Esophagus (tissue), 2 donors: Measurements from ENCODE around the gene MBD4. TPM values are rescaled to one million over a fixed set of nuclear protein-coding genes. Genes with fewer than 3 reads are reported as not detected.
A peak's percentile ranks its signal among the peaks of the same experiment; 100 is the strongest.
"Not testable (repeated sequence)": the region's sequence is repeated elsewhere in the genome, so short reads cannot be mapped to it uniquely, and the experiment has no call there.

ENCODE experiments used
- H3K27ac ChIP-seq, 2 donors: one replicate each; pipeline ENCODE4 v1.5.1; 2013; ENCODE audit warnings: low read depth in 2 of 2, mild to moderate bottlenecking in 2 of 2, inconsistent platforms in 1 of 2, low read length in 1 of 2, moderate library complexity in 1 of 2
- H3K27me3 ChIP-seq, 2 donors: one replicate each; pipeline ENCODE4 v1.6.1; 2013; ENCODE audit warnings: low read length in 2 of 2, control low read depth in 1 of 2, mild to moderate bottlenecking in 1 of 2; ENCODE audit not compliant: insufficient read depth in 2 of 2, control insufficient read depth in 1 of 2
- H3K36me3 ChIP-seq, 2 donors: one replicate each; pipeline ENCODE4 v1.6.1; 2013; ENCODE audit warnings: low read length in 1 of 2; ENCODE audit not compliant: control insufficient read depth in 2 of 2, insufficient read depth in 2 of 2
- H3K4me1 ChIP-seq, 2 donors: one replicate each; pipeline ENCODE4 v1.6.1; 2013; ENCODE audit warnings: low read length in 1 of 2; ENCODE audit not compliant: control insufficient read depth in 2 of 2, insufficient read depth in 2 of 2
- H3K4me3 ChIP-seq, 2 donors: one replicate each; pipeline ENCODE4 v1.5.1; 2013; ENCODE audit warnings: low read length in 2 of 2, mild to moderate bottlenecking in 2 of 2, low read depth in 1 of 2, moderate library complexity in 1 of 2
- H3K9me3 ChIP-seq, 2 donors: one replicate each; pipeline ENCODE4 v1.6.1; 2013; ENCODE audit warnings: mild to moderate bottlenecking in 2 of 2, low read depth in 1 of 2, low read length in 1 of 2, moderate library complexity in 1 of 2; ENCODE audit not compliant: control insufficient read depth in 2 of 2, insufficient read depth in 1 of 2
- WGBS, 2 donors: extraction: QIAGEN DNeasy Blood & Tissue Kit; methylation state at CpG; one replicate each; pipeline ENCODE4 v1.1.7; 2013; 5-methylcytosine and 5-hydroxymethylcytosine counted together
- polyA plus RNA-seq, 2 donors: library from polyadenylated mRNA; stranded (reverse); fragments of 200-250 nt; gene quantifications; one replicate each; pipeline ENCODE4 v1.2.3, GENCODE V29; 2013
- donor health status: healthy with polysubstance abuse.
- donor health status: Bipolar disorder and iron deficiency.

Gene MBD4
- 10 to 100 TPM in 1 of 2 donors, 1 to 10 TPM in 1; 6.2 to 13.4 TPM for polyA plus RNA-seq

- Histone ChIP-seq H3K4me3 (peak within 1 kb of the TSS; percentile 91 to 97), H3K27ac (peak within 1 kb of the TSS; percentile 94 to 97), H3K4me1 (peaks cover 0 to 5% of the 10 kb centered on the region in 2 donors), H3K36me3 (peaks cover 0 to 3% of the 10 kb centered on the region in 2 donors), H3K9me3 (no peaks in the 10 kb centered on the region), H3K27me3 (no peaks in the 10 kb centered on the region)
- 0% methylated on average over 75 of the region's 75 CpGs for WGBS, 2 donors
Measured at GRCh38 chr3:129439817-129440617, at the start of gene MBD4, which contains the start of gene IFT122. Gene MBD4 (minus strand): TSS chr3:129439948. CDS start chr3:129439833, 115 bp downstream. Gene IFT122 (plus strand): TSS chr3:129440224. CDS start chr3:129440331, 107 bp downstream.

- H3K27ac ChIP-seq, H3K9me3 ChIP-seq, H3K4me1 ChIP-seq, H3K27me3 ChIP-seq, H3K4me3 ChIP-seq, H3K36me3 ChIP-seq: not testable (repeated sequence)
- 89 to 91% methylated on average over 10 of the region's 10 CpGs for WGBS, 2 donors
Measured at GRCh38 chr3:129489258-129489657, 49.5 kb upstream of the MBD4 start.

GRCh38 chr3:129487868-129488335, 48.2 kb upstream of the MBD4 start:
- 94 to 96% methylated on average over 3 to 4 of the region's 4 CpGs for WGBS, 2 donors

GRCh38 chr3:129487183-129487867, 47.6 kb upstream of the MBD4 start:
- Histone ChIP-seq H3K27ac (no peak overlapping the region), H3K9me3 (no peaks in the 10 kb centered on the region), H3K4me3 (no peak overlapping the region), H3K4me1 (peaks cover 0 to 8% of the 10 kb centered on the region in 2 donors), H3K36me3 (peaks cover 5 to 10% of the 10 kb centered on the region in 2 donors), H3K27me3 (no peaks in the 10 kb centered on the region)
- WGBS, 2 donors, result 92% methylated on average over 13 of the region's 13 CpGs

More at GRCh38 chr3:129487868-129488335, 48.2 kb upstream of the MBD4 start:
- H3K9me3 ChIP-seq, H3K4me1 ChIP-seq, H3K27me3 ChIP-seq, H3K4me3 ChIP-seq: not testable (repeated sequence)
- Histone ChIP-seq H3K36me3 (peaks cover 7 to 11% of the 10 kb centered on the region in 2 donors), H3K27ac (peak overlapping the region in 1 of 2 donors; percentile 20)

GRCh38 chr3:129486664-129487035, 46.9 kb upstream of the MBD4 start:
- Histone ChIP-seq H3K9me3 (no peaks in the 10 kb centered on the region), H3K36me3 (peaks cover 2 to 7% of the 10 kb centered on the region in 2 donors), H3K4me1 (peaks cover 0 to 10% of the 10 kb centered on the region in 2 donors), H3K27ac (peak overlapping the region in 1 of 2 donors; percentile 38), H3K4me3 (no peak overlapping the region), H3K27me3 (no peaks in the 10 kb centered on the region)
- WGBS, 2 donors, result 97 to 100% methylated on average over 2 of the region's 2 CpGs

GRCh38 chr3:129485721-129486663, 46.2 kb upstream of the MBD4 start:
- peak overlapping the region; percentile 65 to 72 for H3K27ac ChIP-seq
- WGBS, 2 donors, result 46 to 57% methylated on average over 11 of the region's 11 CpGs
- H3K9me3 ChIP-seq, result no peaks in the 10 kb centered on the region
- H3K4me3 ChIP-seq, result no peak overlapping the region
- peaks cover 2 to 5% of the 10 kb centered on the region in 2 donors for H3K36me3 ChIP-seq
- H3K4me1 ChIP-seq, result peaks cover 0 to 10% of the 10 kb centered on the region in 2 donors
- H3K27me3 ChIP-seq, result no peaks in the 10 kb centered on the region

GRCh38 chr3:129485146-129485545, 45.4 kb upstream of the MBD4 start:
- not testable (repeated sequence) for H3K27ac ChIP-seq, H3K9me3 ChIP-seq, H3K36me3 ChIP-seq, H3K4me3 ChIP-seq, H3K27me3 ChIP-seq
- WGBS, 2 donors, result 83 to 85% methylated on average over 6 of the region's 6 CpGs
- H3K4me1 ChIP-seq, result peaks cover 0 to 10% of the 10 kb centered on the region in 2 donors

DNA sequence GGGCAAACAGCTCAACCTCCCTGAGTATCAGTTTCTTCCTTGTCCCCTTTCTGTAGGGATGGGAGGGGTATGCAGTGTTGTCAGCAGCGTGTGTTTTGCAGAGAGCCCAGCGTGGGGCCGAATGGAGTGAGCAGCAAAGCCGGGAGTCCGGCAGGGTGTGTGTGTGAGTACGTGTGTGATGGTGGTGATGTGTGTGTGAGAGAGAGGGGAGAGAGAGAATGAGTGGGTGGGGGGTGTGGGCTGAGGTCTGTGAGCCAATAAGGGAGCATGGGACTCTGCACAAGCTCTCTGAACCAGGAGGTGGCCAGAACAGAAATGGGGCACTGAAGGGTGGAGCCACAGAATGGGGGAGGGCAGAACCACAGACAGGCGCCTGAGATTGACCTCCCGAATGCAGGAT, 44.1 kb upstream of the MBD4 start:
- Histone ChIP-seq H3K27ac (no peak overlapping the region), H3K27me3 (no peaks in the 10 kb centered on the region), H3K36me3 (peaks cover 2 to 11% of the 10 kb centered on the region in 2 donors), H3K4me3 (no peak overlapping the region), H3K9me3 (no peaks in the 10 kb centered on the region), H3K4me1 (peaks cover 0 to 10% of the 10 kb centered on the region in 2 donors)
- WGBS, 2 donors, result 91 to 93% methylated on average over 8 of the region's 8 CpGs

DNA sequence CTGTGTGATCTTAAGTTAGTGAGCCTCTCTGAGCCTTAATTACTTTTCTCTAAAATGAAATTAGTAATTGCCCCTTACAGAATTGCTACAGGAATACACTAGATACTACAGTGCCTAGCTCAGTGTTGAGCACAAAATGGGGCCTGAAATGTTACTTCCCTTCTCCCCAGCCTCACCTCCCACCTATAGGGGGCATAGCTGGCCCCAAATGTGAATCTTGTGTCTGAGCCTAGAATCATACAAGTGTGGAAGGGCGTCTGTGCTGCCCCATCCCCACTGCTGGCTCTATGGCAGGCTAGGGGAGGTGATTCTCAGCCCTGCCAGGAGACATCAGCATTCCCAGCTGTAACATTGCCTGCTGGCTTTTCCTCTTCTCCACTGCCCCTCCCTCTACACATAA, 43.0 kb upstream of the MBD4 start:
- Histone ChIP-seq H3K27me3 (no peaks in the 10 kb centered on the region), H3K4me1 (peaks cover 0 to 10% of the 10 kb centered on the region in 2 donors), H3K4me3 (no peak overlapping the region), H3K9me3 (no peaks in the 10 kb centered on the region), H3K27ac (peak overlapping the region in 1 of 2 donors; percentile 91), H3K36me3 (peaks cover 2 to 11% of the 10 kb centered on the region in 2 donors)
- 80 to 88% methylated on average over 1 of the region's 1 CpG for WGBS, 2 donors
